HepG2 (cell line): ENCODE data around the gene MCC. TPM values are rescaled to one million over a fixed set of nuclear protein-coding genes. Genes with fewer than 3 reads are reported as not detected.

Experiments
- NCOA2 ChIP-seq: sonication (generic); formaldehyde crosslinking; IDR thresholded peaks from 2 replicates; pipeline ENCODE4 v1.8.0; 2022; ENCODE audit warnings: inconsistent platforms
- NPAS2 ChIP-seq: sonication (generic); formaldehyde crosslinking; IDR thresholded peaks from 2 replicates; pipeline ENCODE4 v1.8.0; 2022; ENCODE audit warnings: mild to moderate bottlenecking, missing genetic modification reagents, borderline replicate concordance
- ZNF121 ChIP-seq: sonication (generic); formaldehyde crosslinking; IDR thresholded peaks from 2 replicates; pipeline ENCODE4 v1.5.0; 2020; ENCODE audit warnings: mild to moderate bottlenecking, missing genetic modification reagents
- ZXDC ChIP-seq: sonication (generic); formaldehyde crosslinking; IDR thresholded peaks from 2 replicates; pipeline ENCODE4 v1.5.0; 2020; ENCODE audit warnings: mild to moderate bottlenecking, missing genetic modification reagents
- polyA plus RNA-seq, 8 experiments: library from polyadenylated mRNA; depleted of rRNA in 3 of 8; stranded (reverse) in 7 of 8; unstranded in 1 of 8; fragments of >200 nt; fragmentation: Illumina TruSeq in 4 of 8; extraction: Trizol in 4 of 8; gene quantifications; 2 replicates each; pipeline versions ENCODE4 v1.2.1 to v1.2.3, GENCODE V29; 2011 to 2016; ENCODE audit warnings: low read depth in 4 of 8, missing spikeins in 1 of 8, mixed read lengths in 1 of 8; ENCODE audit not compliant: insufficient read depth in 1 of 8
- total RNA-seq, 5 experiments: library from RNA; depleted of rRNA; stranded (reverse); fragments of >200 nt; fragmentation: Illumina TruSeq; extraction: Trizol; gene quantifications; 2 replicates each; pipeline ENCODE4 v1.2.3, GENCODE V29; 2016; ENCODE audit warnings: low read depth in 1 of 5
- TF ChIP-seq, protein P1 (sequence below): sonication (generic); formaldehyde crosslinking; IDR thresholded peaks from 2 replicates; pipeline ENCODE4 v1.5.0; 2020; ENCODE audit warnings: mild to moderate bottlenecking, missing genetic modification reagents, borderline replicate concordance

MCC gene
- total and polyA plus RNA-seq, 2 of the 13 experiments (the other 11 are each of a cell fraction or from before 2014, with no cell fraction given) = 0.55 to 2.4 TPM

- TF ChIP-seq, protein P1, sequence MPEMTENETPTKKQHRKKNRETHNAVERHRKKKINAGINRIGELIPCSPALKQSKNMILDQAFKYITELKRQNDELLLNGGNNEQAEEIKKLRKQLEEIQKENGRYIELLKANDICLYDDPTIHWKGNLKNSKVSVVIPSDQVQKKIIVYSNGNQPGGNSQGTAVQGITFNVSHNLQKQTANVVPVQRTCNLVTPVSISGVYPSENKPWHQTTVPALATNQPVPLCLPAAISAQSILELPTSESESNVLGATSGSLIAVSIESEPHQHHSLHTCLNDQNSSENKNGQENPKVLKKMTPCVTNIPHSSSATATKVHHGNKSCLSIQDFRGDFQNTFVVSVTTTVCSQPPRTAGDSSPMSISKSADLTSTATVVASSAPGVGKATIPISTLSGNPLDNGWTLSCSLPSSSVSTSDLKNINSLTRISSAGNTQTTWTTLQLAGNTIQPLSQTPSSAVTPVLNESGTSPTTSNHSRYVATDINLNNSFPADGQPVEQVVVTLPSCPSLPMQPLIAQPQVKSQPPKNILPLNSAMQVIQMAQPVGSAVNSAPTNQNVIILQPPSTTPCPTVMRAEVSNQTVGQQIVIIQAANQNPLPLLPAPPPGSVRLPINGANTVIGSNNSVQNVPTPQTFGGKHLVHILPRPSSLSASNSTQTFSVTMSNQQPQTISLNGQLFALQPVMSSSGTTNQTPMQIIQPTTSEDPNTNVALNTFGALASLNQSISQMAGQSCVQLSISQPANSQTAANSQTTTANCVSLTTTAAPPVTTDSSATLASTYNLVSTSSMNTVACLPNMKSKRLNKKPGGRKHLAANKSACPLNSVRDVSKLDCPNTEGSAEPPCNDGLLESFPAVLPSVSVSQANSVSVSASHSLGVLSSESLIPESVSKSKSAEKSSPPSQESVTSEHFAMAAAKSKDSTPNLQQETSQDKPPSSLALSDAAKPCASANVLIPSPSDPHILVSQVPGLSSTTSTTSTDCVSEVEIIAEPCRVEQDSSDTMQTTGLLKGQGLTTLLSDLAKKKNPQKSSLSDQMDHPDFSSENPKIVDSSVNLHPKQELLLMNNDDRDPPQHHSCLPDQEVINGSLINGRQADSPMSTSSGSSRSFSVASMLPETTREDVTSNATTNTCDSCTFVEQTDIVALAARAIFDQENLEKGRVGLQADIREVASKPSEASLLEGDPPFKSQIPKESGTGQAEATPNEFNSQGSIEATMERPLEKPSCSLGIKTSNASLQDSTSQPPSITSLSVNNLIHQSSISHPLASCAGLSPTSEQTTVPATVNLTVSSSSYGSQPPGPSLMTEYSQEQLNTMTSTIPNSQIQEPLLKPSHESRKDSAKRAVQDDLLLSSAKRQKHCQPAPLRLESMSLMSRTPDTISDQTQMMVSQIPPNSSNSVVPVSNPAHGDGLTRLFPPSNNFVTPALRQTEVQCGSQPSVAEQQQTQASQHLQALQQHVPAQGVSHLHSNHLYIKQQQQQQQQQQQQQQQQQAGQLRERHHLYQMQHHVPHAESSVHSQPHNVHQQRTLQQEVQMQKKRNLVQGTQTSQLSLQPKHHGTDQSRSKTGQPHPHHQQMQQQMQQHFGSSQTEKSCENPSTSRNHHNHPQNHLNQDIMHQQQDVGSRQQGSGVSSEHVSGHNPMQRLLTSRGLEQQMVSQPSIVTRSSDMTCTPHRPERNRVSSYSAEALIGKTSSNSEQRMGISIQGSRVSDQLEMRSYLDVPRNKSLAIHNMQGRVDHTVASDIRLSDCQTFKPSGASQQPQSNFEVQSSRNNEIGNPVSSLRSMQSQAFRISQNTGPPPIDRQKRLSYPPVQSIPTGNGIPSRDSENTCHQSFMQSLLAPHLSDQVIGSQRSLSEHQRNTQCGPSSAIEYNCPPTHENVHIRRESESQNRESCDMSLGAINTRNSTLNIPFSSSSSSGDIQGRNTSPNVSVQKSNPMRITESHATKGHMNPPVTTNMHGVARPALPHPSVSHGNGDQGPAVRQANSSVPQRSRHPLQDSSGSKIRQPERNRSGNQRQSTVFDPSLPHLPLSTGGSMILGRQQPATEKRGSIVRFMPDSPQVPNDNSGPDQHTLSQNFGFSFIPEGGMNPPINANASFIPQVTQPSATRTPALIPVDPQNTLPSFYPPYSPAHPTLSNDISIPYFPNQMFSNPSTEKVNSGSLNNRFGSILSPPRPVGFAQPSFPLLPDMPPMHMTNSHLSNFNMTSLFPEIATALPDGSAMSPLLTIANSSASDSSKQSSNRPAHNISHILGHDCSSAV (CRISPR knock-in tag) = no peak
- TF ChIP-seq NCOA2 (no peak), ZXDC (CRISPR knock-in tag) (no peak), NPAS2 (CRISPR knock-in tag) (no peak), ZNF121 (CRISPR knock-in tag) (no peak)
- TF ChIP-seq, all 625 proteins: peak for 0
Measured at GRCh38 chr5:113271745-113272454, 216.4 kb downstream of the MCC start (continued).
